HG02938 (cell line): Measurements from ENCODE around the gene MAP2.

Source experiments
- ATAC-seq: cut with Tn5 transposase; IDR thresholded peaks from one replicate; pipeline ENCODE4 v1.9.1; 2021; ENCODE audit warnings: mild to moderate bottlenecking, moderate library complexity; ENCODE audit not compliant: unreplicated experiment

MAP2 gene

DNA sequence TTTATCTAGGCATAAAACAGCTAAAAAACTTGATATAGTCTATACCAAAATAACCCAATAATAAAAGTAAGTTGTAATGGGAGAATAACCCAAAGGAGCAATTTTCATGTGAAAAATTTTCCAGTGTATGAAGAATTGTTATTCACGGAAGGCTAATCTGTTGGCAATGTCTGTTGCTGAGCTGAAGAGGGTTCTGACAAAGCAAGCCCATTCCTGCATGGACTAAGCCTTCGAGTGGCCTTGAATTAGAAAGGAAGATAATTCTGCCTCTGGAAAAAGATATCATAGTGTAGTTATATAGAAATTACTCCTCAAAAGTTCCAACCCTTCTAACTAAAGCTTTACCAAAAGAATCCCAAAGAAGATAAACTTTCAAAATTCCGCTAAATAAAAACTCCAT lies 101.5 kb downstream of the MAP2 start:
- ATAC-seq = no peak

DNA sequence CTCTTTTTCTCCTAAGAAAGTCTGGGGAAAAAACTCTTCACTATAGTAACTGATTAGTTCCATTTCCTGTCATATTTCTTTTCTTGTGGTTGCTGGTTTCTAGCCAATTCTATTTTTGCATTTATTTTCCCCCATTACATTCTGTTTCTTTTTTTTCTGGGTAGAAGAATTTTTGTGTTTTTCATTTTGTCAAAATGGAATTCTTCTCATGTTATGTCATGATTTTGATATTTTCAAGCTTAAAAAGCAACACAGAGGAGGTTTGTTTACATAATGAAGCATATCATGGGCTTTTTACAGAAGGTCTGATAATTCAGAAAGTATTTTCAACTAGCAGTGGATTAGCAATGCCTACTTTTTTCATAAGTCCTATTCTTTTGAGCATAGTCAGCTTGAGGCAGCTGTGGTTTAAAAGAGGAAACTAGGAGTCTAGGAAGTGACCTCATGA lies 102.0 kb downstream of the MAP2 start:
- ATAC-seq = no peak

DNA sequence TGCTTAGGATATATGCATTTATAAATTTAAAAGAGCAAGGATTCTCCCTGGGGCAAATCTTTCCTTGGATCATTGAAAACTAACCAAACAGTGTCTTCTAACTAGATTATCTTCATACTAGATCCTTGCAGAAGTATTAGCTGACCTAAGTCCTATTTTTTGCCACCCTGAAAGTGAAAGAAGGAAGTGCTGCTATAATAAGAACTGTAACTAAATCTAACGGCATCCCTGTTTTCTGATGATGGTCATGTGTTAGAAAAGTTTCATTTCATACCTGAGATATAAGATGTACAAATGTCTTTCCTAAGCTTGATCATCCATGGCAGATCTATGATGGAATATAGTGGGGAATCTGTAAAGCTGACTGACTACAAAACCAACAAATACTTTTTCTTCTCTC lies 102.7 kb downstream of the MAP2 start:
- peak; percentile 48 for ATAC-seq

DNA sequence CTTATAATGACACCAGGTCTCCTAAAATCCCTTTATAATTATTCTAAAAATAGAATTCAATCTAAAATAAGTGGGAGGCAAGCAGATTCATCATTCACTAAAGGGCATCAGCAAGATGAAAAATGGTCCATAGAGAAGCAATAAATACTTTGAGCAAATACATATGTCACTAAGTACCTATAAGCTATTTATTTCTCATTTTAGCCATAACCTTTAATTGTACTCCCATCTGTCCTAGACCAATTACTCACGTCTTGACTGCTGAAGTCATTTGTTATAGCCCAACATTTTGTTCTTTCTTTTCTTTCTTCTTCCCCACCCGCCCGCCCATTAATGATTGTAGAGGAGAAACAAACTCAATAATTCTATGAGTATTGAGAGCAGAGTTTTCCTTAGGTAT lies 105.7 kb downstream of the MAP2 start:
- no peak for ATAC-seq

DNA sequence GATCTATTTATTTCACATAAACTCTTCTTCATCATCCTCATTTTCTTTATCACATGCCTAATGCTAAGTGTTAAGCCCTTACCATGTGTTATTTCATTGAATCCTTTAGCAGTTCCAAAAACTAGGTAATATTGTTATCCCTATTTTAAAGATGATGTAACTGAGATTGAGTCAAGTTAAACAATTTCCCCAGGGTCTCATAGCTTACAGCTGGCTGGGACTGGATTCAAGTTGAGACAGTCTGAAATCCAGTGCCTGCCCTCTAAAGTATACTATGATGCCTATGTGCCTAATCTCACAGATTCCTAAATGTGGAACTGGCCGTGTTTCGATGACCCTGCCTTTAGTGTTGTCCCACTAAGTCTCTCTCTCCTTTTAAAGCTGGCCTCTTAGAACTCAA lies 108.5 kb downstream of the MAP2 start:
- no peak for ATAC-seq

DNA sequence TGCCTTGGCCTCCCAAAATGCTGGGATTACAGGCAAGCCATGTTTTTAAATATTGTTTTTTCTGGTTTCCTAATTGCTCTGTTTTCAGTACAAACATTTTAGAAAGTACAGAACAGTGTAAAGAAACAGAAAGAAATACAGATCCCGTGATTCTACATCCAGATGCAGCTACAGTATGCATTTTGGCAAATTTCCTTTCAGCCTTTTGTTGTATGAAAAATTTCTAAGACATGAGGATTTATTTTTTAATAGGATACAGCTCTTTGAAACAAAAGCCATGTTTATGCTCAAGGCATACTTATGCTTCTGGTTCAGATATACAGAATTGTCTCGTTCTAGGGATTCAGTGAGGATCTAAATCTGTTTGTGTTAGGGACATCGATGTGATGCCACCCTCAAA lies 109.5 kb downstream of the MAP2 start:
- no peak for ATAC-seq

DNA sequence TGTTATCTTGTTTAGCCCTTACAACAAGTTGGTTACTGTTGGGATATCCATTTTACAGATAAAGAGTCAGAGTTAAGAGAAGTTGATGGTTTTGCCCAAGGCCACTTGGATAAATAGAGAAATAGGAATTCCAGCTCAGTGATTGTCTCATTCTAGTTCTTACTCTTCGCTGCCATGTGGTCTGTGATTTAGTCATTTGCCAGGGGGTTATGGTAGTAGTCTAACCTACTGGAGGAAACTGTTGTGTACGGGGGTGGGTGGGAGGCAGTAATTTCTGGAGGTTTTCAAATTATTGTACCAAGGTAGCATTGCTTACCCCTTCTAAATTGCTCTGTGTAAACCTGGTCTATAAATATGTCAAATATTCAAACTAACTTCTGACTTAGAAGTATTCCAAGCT lies 110.4 kb downstream of the MAP2 start:
- peak; percentile 61 for ATAC-seq

DNA sequence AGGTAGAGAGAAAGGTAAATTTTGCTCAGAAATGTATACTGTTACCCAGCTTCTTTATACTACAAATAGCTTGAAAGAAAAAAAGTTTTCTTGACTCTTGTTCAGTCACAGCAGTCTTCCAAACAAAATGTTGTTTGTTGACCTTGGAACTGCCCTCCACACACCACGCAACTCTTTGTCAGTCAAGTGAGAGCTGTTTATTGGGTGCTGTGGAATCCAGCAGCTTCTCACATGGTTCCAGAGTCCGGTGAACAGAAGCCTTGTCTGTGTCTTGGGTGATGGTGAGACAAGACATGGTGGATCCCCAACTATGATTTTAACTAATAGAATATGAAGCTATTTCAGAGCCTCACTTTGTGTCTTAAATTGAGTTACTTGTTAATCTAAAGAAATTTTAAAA lies 112.5 kb downstream of the MAP2 start:
- ATAC-seq = no peak

DNA sequence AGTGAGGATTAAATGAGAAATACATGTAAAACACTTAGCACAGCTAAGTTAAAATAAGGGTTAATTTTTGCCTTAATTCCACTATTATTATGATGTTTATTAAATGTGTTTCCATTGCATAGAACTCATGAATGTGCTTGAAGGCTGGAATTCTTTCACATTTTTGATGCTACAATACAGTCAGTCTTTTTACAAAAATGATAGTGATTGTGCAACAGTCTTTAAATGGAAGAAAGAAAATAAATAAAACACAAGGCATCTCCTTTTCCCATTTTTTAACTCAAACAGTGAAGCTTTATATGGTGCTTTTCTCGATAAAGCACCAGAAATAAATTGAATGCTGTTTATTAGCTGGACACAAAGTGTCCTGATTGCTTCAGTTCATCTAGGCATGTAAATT lies 123.9 kb downstream of the MAP2 start:
- no peak for ATAC-seq

DNA sequence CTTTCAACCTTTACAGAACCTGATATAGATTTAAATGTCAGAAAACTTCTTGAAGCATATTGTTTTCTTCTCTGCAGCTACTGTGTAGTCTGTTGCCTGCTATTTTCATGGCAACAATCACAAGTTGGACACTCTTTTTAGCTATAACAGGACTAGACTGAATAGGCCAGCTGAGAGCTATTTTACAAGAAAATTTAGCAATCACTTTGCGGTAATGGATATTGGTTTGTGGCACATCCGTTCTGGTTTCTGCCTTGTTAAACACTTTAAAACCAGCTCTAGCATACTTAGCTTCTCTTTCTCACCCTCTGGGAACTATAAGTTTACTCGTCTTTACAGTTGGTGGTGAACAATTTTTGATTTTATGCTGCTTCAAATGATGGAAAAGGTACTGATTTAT lies 125.7 kb downstream of the MAP2 start:
- no peak for ATAC-seq

DNA sequence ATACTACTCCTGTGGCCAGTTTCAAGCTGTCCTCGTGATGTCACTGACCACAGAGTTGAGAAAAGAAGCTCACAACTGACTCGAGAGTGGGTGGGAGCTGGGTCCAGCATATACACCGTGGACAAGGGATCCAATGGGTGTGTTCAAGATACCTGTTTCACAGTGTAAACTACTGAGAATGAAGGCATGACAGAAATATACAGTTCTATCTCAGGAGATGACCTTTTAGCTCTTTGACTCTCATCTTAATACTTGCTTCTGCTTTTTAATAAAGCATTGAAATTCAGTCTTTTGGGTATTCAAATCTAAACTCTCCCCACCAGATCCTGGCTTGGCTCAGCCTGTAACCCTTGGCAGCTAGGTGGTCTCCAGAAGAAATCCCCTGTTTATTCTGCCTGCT lies 130.1 kb downstream of the MAP2 start:
- ATAC-seq = no peak

DNA sequence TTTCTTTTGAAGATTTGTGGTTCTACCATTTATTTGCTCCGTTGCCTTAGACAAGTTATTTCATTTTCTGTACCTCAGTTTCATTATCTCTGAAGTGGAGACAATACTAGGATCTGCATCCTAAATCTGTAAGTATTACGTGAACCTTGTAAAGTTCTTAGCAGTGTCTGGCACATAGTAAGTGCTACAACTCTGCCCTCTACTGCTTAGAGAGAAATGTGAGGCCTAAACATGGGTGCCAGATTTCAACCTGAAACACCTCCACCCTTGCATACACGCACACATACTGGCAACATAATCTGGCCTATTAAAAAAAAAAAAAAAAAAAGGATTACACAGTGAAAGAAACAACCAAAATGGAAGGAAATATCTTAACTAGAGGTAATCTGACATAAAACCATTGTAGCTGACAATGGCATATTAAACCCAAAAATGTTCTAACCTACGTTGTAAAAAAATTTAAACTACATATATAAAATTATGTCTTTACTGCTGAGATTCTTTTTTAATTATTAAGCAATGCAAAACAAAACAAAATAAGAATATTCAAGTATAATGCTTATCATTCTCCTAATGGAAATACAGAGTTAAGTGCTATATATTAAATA lies 132.6 kb downstream of the MAP2 start:
- ATAC-seq = peak; percentile 78

DNA sequence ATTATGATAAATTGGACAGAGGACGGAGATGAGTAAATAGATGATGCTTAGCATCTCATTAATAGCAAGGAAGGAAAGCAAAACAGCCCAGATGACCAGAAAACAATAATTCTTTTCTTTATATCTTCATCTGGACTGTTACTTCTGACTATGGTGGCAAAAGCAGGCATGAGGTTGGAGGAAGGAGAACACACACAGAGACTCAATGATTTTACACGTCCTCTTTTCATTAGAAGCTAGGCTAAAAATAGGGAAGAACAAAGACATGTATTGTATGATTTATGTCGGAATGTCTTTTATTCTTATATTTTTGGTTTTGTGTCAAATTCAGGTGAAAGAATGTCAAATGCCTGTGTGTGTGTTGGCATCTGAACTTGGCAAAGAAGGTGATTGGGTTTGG lies 137.1 kb downstream of the MAP2 start:
- no peak for ATAC-seq

DNA sequence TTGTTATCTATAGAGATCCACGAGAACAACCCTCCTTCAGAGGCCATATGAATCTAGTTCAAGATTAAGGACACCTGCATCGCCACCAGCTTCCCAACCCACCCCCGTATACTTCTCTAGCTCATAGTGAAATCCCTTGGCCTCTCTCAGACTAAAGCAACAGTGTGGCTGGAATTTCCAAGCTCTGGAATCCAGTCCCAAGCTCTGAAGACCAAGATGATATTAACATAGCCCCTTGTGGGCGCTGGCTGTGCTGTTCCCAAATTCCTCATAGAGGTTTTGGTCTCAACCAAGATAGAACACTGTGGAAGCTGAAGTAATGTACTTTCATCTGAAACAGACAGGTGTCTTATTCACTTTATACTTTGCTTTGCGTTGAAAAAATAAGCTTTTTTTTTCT lies 139.6 kb downstream of the MAP2 start:
- no peak for ATAC-seq

DNA sequence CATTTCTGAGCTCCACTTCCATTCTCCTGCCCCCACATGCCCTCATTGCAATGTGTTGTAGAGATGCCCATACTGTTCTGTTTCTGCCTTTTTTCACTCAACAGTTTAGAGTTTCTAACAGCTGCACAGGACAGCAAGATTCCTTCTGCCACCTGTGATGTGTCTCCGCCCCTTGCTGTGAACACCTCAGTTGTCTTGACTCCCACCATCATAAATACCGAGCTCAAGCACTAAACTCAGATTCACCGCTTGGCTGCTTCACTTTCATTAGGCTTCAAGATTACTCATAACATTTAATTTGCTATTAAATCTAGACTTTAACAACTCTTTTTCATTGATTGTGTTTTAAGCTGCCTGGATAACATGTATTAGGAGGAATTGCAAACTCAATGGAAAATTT lies 141.0 kb downstream of the MAP2 start:
- ATAC-seq = no peak

DNA sequence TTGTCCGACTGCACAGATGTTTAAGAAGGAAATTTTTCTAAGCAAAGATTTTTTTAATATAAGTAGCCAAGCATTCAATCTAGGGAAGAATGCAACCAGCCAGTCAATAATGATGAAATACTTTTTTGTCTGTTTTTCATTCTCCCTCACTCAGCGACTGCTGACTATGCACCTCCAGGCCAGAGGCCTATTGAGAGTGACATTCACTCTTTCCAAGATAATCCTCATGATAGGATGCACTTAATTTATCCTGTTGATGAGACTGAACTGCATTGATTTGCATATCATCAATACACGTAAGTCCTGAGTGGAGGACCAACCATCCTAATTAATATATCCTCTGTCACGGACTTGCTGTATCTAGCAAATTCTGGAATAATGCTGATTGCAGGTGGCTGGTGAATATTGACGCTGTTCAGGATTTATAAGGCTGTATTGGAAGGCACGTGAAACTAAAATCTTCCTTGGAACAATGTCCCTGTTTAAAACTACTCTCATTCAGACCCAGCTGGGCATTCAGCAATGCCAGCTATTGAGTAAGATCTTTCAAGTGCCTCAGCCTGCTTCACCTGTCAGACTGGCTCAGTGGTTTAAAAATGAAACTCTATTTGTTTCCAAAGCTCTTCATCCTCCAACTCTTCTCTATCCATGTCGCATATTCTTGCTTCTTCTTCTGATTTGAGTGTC lies 142.2 kb downstream of the MAP2 start:
- ATAC-seq = no peak

DNA sequence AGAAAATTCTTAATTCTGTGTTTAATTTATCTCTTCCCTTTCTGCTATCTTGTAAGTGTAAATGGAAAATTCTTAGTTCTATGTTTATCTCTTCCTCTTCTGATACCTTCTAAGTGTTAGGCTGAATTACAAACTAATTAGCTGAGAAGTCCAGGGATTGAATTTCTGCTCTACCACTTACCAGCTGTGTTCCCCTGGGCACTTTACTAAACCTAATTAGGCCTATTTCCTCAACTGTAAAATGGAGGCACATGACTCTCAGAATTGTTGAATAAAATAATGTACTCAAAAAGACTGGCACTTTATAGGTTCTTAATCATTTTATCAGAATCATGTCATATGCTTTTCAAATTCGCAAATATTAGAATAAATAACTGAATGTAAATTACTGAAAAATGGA lies 146.3 kb downstream of the MAP2 start:
- ATAC-seq = no peak

DNA sequence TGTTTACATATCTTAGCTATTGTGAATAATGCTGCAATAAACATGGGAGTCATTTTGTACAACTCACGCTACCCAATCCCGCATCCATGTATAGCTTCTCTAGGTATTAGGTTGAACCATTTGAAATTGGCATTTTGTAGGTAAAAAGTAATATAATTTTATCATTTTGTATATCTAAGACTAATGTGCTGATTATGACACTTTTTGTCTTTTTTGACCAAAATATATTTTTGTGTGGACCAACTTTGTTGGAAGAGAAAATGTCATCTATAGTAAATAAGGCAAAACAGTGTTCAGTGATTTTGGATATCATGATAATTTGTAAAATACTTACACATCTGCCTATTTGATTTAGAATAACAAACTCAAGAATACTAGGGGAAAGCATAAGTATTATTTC lies 150.7 kb downstream of the MAP2 start:
- no peak for ATAC-seq

DNA sequence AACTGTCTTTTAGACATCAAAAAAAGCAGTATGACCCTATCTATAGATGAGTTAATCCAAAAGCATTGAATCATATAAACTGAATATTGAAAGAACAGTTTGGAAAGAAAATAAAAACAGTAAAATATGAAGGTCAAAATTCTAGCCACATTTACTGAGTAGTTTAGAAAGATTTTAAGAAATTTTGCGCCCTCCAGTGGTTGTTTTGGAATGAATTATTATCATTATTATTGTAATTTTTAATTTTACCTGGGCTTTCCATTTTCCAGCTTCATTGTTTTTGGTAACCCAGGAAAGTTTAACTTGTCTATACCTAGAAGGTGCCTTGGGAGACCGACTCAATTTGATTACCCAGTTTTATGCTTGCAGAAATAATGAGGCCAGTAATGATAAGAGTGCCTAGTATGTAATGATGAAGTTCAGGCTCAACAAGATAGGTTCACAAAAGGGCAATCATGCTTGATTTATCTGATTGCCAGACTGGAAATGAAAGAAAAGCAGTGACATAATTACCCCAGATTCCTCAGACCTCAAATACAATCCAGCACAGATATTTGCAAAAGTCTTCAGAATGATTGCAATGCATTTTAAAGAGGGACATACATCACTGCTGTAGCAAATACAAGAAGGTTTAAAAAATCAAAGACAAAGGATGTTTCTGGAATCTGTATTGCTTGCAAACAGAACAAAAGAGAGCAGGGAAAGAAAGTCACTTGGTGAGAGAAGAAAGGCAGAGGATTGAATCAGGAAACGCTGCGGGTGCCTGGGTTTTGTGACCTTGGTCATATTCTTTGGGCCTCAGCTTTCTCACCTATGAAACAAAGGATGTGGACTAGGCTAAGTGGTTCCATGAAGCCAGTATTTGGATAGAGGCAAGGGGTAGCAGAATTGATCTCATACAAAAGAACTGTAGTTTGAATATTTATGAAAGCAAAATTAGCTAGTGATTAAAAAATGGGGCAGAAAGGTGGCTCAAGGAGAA lies 153.8 kb downstream of the MAP2 start:
- no peak for ATAC-seq

DNA sequence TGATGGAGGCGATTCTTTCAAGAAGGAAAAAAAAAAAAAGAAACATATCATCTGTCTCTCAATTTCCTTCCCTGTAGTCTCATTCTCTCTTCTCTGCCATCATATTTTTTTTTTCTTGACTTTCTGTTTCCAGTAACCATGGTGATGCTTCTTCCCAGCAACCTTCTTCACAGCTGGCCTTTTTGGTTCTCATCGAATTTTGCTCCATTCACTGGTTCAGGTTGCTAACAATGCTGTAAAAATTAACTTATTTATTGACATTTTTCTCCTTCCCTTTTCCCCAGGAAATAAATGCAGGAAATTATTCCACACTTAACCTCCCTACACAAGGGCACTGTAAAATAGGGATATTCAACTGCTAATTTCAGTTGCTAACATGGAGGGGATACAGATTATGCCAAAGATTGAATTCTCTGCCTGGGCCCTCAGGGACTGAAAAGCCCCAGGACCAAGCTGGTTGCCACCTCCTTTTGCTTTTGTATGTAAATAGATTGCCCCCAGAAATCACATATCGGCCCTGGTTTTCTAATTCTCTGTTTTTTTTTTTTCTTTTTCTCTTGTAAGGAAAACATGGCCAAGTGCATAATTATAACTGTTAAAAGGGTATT lies 154.7 kb downstream of the MAP2 start:
- ATAC-seq = no peak

DNA sequence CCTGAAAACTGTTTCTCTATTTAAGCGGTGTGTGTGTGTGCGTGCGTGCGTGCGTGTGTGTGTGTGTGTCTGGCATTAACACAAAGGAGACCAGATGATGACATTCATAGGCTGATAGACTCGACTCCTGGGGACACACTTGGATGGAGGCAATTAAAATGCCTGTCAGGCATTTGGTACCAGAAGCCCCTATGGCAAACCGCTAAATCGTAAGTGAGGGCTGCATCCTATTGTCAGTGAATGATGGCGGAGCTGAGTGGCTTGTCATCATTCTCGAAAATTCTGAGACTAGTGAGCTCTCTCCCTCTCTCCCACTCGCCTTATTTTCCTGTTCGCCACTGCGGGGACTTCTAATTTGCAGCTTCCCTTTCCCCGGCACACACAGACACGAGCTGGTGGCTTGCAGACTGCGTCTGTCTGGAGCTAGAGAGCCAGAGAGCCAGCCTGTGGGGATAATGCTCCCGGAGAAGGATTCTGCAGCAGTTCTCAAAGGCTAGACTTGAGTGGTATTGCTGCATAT lies 155.4 kb downstream of the MAP2 start:
- no peak for ATAC-seq
